HL-60/S4 treated with retinoic acid at 250 ng/mL for 4 days and 3 days (cell line): Measurements from ENCODE around the gene FFAR3.

Experiments
- in situ Hi-C: fragments of 300-500 bp; cut with MboI; formaldehyde crosslinking; loops from 2 replicates; pipeline ENCODE4 v1.7.0; 2022; ENCODE audit warnings: low sequenced_read_pairs

FFAR3 gene

GRCh38 chr19:35330475-35330874 is 27.8 kb upstream of the FFAR3 start:
- in situ Hi-C loops = no loop called here

DNA sequence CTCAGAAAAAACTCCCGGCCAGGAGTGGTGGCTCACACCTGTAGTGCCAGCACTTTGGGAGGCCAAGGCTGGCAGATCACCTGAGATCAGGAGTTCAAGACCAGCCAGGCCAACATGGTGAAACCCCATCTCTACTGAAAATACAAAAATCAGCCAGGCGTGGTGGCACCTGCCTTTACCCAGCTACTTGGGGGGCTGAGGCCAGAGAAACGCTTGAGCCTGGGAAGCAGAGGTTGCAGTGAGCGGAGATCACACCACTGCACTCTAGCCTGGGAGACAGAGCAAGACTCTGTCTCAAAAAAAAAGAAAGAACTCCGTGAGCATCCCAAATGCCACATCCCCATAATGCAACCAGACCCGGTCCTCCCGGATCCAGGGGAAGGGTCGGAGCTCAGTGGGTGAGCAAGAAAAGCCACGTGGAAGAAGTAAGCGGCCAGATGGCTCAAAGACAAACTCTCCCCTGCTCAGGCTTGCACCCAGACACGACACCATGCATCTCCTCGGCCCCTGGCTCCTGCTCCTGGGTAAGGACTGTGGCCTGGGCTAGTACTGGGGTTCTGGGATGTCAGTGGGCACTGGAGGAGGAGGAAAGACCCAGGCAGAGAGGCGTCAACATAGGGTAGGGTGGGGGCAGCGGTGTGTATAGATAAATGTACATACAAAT is 26.6 kb upstream of the FFAR3 start:
- in situ Hi-C loops = no loop called here

DNA sequence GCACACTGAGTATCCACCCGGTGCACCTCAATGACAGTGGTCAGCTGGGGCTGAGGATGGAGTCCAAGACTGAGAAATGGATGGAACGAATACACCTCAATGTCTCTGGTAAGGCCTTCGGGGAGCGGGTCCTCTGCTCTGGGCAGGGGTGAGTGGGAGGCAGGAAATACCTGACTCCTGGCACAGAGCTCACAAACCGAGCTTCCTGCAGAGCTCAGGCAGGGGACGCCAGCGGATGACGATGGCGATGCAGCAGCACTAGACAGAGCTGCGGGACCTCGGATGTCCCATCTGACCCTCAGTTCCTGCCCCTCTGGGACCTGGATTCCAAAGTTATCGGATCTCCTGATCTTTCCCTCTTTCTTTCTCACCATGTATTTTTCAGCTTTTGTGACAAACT is 25.4 kb upstream of the FFAR3 start:
- in situ Hi-C loops = no loop called here

GRCh38 chr19:35334144-35334753 is 24.0 kb upstream of the FFAR3 start:
- in situ Hi-C loops = no loop called here

DNA sequence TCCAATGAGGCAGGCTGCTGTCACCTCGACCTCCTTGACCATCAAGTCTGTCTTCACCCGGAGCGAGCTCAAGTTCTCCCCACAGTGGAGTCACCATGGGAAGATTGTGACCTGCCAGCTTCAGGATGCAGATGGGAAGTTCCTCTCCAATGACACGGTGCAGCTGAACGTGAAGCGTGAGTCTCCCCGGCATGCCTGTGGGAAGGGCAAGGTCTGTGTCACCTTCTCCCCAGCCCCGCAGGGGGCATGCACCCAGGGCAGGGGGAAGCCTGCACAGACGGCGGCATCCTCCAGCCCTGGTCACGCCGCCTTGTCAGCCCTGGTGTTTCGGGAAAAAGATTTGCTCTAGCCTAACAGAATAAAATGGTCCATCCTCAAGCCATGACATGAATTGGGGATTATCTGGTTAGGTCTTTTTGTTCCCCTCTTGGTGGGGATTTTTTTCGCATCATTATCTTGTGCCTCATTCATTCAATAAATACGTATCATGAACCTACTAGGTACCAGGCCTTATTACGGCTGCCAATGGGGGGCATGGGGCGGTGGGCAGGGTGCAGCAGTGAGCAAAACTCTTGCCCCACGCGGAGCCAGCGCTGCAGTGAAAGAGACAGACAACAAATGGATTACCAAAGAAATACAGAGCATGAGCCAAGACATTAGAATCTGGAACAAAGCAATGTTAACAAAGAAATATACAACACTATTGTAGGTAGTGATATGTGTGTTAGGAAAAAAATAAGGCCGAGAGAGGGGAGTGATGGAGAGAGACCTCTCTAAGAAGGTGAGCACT is 21.9 kb upstream of the FFAR3 start:
- in situ Hi-C loops = no loop called here

- in situ Hi-C loops = no loop called here
Measured at GRCh38 chr19:35337097-35337983, 20.9 kb upstream of the FFAR3 start.

GRCh38 chr19:35337984-35338296 is 20.3 kb upstream of the FFAR3 start:
- in situ Hi-C loops = no loop called here

GRCh38 chr19:35340431-35340830 is 17.8 kb upstream of the FFAR3 start:
- in situ Hi-C loops = no loop called here

GRCh38 chr19:35341006-35341405 is 17.3 kb upstream of the FFAR3 start:
- in situ Hi-C loops = no loop called here

GRCh38 chr19:35341565-35342225 is 16.6 kb upstream of the FFAR3 start:
- in situ Hi-C loops = no loop called here

GRCh38 chr19:35342430-35342829 is 15.8 kb upstream of the FFAR3 start:
- in situ Hi-C loops = no loop called here

- in situ Hi-C loops = no loop called here
Measured at GRCh38 chr19:35344511-35345031, 13.7 kb upstream of the FFAR3 start.

GRCh38 chr19:35345671-35346111 is 12.6 kb upstream of the FFAR3 start:
- in situ Hi-C loops = no loop called here

GRCh38 chr19:35346193-35347052 is 11.8 kb upstream of the FFAR3 start:
- in situ Hi-C loops = no loop called here

DNA sequence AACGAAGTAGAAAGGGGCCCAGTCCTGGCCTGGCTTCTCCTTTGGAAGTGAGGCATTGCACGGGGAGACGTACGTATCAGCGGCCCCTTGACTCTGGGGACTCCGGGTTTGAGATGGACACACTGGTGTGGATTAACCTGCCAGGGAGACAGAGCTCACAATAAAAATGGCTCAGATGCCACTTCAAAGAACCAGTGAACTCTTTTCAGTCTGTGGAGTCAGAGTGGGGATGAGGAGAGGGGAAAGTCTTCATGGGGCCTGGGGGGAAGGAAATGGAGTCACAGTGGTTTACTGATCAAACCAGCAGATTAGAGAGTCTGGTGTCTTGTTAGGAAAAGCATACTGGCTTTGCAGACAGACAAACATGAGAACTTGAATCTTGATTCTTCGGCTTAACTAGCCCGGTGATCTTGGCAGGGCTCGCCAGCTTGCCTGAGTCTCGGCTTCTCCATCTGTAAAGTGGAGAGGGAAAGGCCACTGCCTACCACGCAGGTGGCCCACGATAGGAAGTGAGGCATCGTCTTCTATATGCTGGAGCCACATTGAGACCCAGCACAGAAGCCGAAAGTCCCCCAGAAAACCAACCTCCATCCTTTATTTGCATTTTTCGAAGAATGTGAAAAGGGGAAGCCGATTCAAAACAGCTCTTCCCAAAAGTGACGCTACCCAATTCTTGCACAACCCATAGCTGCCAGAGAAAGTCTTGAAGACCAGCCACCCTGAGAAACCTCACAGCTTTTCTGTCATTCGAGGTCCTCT is 10.9 kb upstream of the FFAR3 start, which contains the start of gene FFAR1:
Gene FFAR1 (plus strand): TSS at position 732 of the 759 bp plus-strand sequence. CDS start 3,650 bp downstream, outside the sequence.
- in situ Hi-C loops = no loop called here

DNA sequence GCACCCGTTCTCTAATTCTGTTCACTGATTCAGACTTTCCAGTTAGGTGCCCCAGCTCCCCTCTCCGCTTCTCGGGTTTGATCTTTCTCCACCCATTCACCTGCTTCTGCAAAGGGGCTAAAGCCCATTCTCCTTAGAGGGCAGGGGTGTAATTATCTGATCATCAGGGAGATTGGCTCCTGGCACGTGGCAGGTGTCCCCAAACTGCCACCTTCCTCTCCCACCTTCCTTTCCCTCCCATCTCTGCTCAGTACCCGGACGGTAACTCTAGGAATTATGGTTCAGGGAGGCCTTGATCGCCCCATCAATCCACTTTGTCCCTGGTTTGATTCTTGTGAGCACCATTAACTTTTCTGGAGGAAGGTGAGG is 10.3 kb upstream of the FFAR3 start:
- in situ Hi-C loops = no loop called here

DNA sequence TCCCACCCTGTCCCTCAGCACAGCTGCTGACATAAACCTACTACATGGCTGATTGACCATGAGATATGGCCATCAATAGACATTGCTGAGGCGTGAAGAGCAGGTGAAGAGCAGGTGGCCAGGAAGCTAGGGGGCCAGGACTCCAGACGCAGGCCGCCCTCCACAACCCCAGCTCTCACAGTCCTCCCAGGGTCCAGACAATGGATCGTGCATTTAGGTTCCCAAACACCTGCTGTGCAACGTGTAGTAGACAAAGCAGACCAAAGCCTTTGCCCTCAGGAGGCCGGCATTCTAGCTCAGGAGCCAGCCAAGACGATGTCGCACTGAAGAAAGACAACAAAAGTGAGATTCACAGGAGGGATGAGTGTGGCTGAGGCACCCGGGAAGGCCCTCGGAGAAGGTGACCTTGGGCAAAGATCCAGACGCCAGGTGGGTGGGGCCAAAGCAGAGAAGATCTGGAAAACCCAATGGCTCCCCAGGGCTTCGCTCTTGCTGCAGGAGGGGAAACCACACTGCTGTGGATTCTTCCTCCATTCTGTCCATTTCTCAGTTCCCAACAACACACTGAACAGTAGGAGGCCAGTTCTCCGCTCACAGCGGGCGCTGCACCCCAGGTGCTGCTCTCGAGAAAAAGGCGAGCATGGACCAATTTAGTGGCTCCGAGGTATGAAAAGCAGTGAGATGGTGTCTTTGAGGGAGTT is 9.2 kb upstream of the FFAR3 start:
- in situ Hi-C loops = no loop called here
